Measurements from ENCODE around the gene BMX. TPM values are rescaled to one million over a fixed set of nuclear protein-coding genes. Genes with fewer than 3 reads are reported as not detected.

The BMX gene
- total and polyA plus RNA-seq, 9 of the 15 experiments (the other 6 are each of a cell fraction or from before 2014, with no cell fraction given), result 0.45 to 4.2 (median 1.8) TPM

- intact Hi-C loops (cut with micrococcal nuclease) (loop anchor here (5.0 kb wide), 1 partner anchor 146 kb away; no protein-coding TSS in a partner anchor), in situ Hi-C loops (cut with MboI) (no loop called here)
- BruUV-seq (replicated peaks), result no TSS peak
- 0 out of 2 replicates have a peak, but pooled peaks cover 2% of the 10 kb centered on the region for H3K9me3 ChIP-seq (replicated peaks; ENCODE audit: control insufficient read depth, insufficient read depth, low read depth, low read length)
- H3K36me3 ChIP-seq (ENCODE audit: control insufficient read depth, insufficient read depth, low read length), result no peaks in the 10 kb centered on the region
- H3K4me1 ChIP-seq (replicated peaks in 1 of 2; ENCODE audit: control insufficient read depth in 2 of 2, insufficient read depth in 2 of 2, low read length in 2 of 2), result peaks cover 10 to 20% of the 10 kb centered on the region in 2 experiments; a peak in 3 of 5 replicates
- FAIRE-seq, result no peak
- WGBS (ENCODE audit: insufficient coverage, low coverage, missing lambda C conversion rate), result 71% methylated on average over 4 of the region's 4 CpGs
- H3K27me3 ChIP-seq (ENCODE audit: control insufficient read depth in 2 of 2, insufficient read depth in 2 of 2, low read length in 2 of 2), result no peaks in the 10 kb centered on the region
- POLR2A ChIA-PET, result no interaction called here
- no peaks in the 10 kb centered on the region; the same call in 2 of the 3 replicates for H3K79me2 ChIP-seq (ENCODE audit: control insufficient read depth, insufficient read depth, low read length)
- DNase-seq (ENCODE audit: extremely low read depth in 1 of 4, low spot score in 3 of 4), result no peak
- H3K9me1 ChIP-seq (ENCODE audit: control insufficient read depth, insufficient read depth, low read length), result no peaks in the 10 kb centered on the region
- H4K20me1 ChIP-seq (replicated peaks; ENCODE audit: control insufficient read depth, insufficient read depth, low read length), result no peaks in the 10 kb centered on the region
- no peak overlapping the region for H3K4me2 ChIP-seq (ENCODE audit: insufficient read depth, low read length)
- H3K9ac ChIP-seq (ENCODE audit: insufficient read depth in 1 of 2, low read depth in 2 of 2, low read length in 2 of 2), result no peak overlapping the region
- no peak for ATAC-seq
- H3K27ac ChIP-seq (ENCODE audit: extremely low read depth, low read depth, low read length), result no peak overlapping the region
- CTCF ChIA-PET (ENCODE audit: low intra/inter-chr PET ratio), result no interaction called here
- H2AFZ ChIP-seq (ENCODE audit: low read depth, low read length), result peak overlapping the region; percentile 22; the same call in 1 of the 2 replicates
- no peak overlapping the region for H3K4me3 ChIP-seq
- no peak for TF ChIP-seq SMARCB1 (IDR thresholded peaks at IDR 0.05; ENCODE audit: insufficient read length, low read depth)
- no peak for TF ChIP-seq KDM4B (IDR thresholded peaks at IDR 0.05; ENCODE audit: borderline replicate concordance in 2 of 2, low read depth in 1 of 2)
- TF ChIP-seq NFXL1 (CRISPR knock-in tag; IDR thresholded peaks at IDR 0.05), result no peak
- no peak for TF ChIP-seq YY1 (IDR thresholded peaks at IDR 0.05; ENCODE audit: borderline replicate concordance in 1 of 3, control insufficient read depth in 1 of 3, extremely low read depth in 1 of 3, insufficient read depth in 3 of 3, insufficient read length in 1 of 3, insufficient replicate concordance in 2 of 3, low read depth in 1 of 3, low read length in 2 of 3)
Observed at GRCh38 chrX:15495801-15496200, 4.8 kb upstream of the BMX start.
